Measurements from ENCODE around the gene TMOD1. TPM values are rescaled to one million over a fixed set of nuclear protein-coding genes. Genes with fewer than 3 reads are reported as not detected.

The TMOD1 gene
- total RNA-seq, 1 experiment from 2014 or later, result 1.0 TPM

DNA sequence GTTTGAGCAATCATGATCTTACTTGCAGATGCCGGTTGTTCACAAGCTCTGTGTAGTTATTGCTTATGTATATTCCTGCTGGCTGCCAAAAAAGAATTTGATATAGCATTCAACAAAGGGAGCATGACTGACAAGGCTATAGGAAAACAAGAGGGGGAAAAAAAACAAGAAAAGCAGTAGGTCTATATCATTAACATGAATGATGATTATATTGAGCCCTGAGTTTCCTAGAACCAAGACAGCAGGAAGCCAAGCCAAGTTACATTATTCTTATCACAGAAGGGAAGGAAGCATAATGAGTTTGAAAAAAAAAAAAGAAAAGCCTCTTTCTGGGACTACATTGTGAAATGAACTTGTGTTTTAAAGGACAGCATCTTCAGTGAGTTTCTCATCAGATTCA is 90.7 kb downstream of the TMOD1 start:
- H3K9me3 Mint-ChIP-seq, result peaks cover 9% of the 10 kb centered on the region
- POLR2A ChIA-PET, result no interaction called here
- H3K4me3 Mint-ChIP-seq, result no peak overlapping the region
- H3K36me3 Mint-ChIP-seq, result peaks cover 9% of the 10 kb centered on the region
- H3K4me1 Mint-ChIP-seq, result peaks cover 8% of the 10 kb centered on the region
- TF ChIP-seq ZNF138 (CRISPR knock-in tag; conservative IDR thresholded peaks at IDR 0.05) (no peak), HMGA2 (CRISPR knock-in tag; IDR thresholded peaks at IDR 0.05) (no peak)
- H3K27me3 Mint-ChIP-seq (ENCODE audit: low read depth), result no peaks in the 10 kb centered on the region
- no peak overlapping the region for H3K27ac Mint-ChIP-seq
- DNase-seq (ENCODE audit: low spot score) (no peak), ATAC-seq (no peak)
- CTCF ChIA-PET, result interaction anchor here (1.6 kb wide), 1 partner anchor 118 kb away, joined by 4 read pairs; no protein-coding TSS in a partner anchor

DNA sequence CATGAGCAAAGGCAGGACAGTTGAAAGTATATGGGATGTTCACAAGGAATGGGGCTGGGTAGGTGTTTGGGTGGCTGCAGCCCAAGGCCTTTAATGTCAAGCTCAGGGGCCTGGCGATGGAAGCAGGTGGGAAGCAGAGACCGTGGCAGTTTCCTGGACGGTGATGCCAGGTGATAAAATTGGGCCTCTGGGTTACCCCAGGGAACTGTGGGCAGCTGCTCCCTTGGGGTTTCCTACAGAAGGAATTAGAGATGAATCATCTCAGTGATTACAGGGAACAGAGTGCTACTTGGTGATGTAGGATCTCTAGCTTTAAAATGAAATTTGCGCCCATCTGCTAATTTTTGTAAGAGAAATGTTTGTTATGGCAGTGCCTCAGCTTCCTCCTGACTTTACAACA is 92.5 kb downstream of the TMOD1 start:
- ChIA-PET POLR2A (no interaction called here), CTCF (interaction anchor here (0.8 to 2.6 kb wide), 8 partner anchors 66 to 737 kb away, joined by 3 to 13 read pairs (median 3); partner anchors contain the start of gene TMOD1)
- H3K9me3 Mint-ChIP-seq, result no peaks in the 10 kb centered on the region
- ATAC-seq (no peak), DNase-seq (ENCODE audit: low spot score) (no peak)
- H3K27me3 Mint-ChIP-seq (ENCODE audit: low read depth), result no peaks in the 10 kb centered on the region
- TF ChIP-seq ZBTB21 (CRISPR knock-in tag; IDR thresholded peaks at IDR 0.05; ENCODE audit: borderline replicate concordance) (no peak), HMGXB4 (CRISPR knock-in tag; IDR thresholded peaks at IDR 0.05) (no peak), ZNF232 (CRISPR knock-in tag; IDR thresholded peaks at IDR 0.05) (no peak), TEAD4 (CRISPR knock-in tag; IDR thresholded peaks at IDR 0.05) (no peak), SMAD3 (CRISPR knock-in tag; IDR thresholded peaks at IDR 0.05; ENCODE audit: borderline replicate concordance) (no peak), HMGA2 (CRISPR knock-in tag; IDR thresholded peaks at IDR 0.05) (no peak), RORB (CRISPR knock-in tag; IDR thresholded peaks at IDR 0.05) (no peak), FOXK1 (CRISPR knock-in tag; IDR thresholded peaks at IDR 0.05) (no peak), ZNF138 (CRISPR knock-in tag; conservative IDR thresholded peaks at IDR 0.05) (no peak), IRF2 (CRISPR knock-in tag; IDR thresholded peaks at IDR 0.05; ENCODE audit: borderline replicate concordance, low read depth) (no peak)
- TF ChIP-seq, protein P1, sequence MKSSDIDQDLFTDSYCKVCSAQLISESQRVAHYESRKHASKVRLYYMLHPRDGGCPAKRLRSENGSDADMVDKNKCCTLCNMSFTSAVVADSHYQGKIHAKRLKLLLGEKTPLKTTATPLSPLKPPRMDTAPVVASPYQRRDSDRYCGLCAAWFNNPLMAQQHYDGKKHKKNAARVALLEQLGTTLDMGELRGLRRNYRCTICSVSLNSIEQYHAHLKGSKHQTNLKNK (CRISPR knock-in tag; IDR thresholded peaks at IDR 0.05), result no peak
- TF ChIP-seq, protein P2, sequence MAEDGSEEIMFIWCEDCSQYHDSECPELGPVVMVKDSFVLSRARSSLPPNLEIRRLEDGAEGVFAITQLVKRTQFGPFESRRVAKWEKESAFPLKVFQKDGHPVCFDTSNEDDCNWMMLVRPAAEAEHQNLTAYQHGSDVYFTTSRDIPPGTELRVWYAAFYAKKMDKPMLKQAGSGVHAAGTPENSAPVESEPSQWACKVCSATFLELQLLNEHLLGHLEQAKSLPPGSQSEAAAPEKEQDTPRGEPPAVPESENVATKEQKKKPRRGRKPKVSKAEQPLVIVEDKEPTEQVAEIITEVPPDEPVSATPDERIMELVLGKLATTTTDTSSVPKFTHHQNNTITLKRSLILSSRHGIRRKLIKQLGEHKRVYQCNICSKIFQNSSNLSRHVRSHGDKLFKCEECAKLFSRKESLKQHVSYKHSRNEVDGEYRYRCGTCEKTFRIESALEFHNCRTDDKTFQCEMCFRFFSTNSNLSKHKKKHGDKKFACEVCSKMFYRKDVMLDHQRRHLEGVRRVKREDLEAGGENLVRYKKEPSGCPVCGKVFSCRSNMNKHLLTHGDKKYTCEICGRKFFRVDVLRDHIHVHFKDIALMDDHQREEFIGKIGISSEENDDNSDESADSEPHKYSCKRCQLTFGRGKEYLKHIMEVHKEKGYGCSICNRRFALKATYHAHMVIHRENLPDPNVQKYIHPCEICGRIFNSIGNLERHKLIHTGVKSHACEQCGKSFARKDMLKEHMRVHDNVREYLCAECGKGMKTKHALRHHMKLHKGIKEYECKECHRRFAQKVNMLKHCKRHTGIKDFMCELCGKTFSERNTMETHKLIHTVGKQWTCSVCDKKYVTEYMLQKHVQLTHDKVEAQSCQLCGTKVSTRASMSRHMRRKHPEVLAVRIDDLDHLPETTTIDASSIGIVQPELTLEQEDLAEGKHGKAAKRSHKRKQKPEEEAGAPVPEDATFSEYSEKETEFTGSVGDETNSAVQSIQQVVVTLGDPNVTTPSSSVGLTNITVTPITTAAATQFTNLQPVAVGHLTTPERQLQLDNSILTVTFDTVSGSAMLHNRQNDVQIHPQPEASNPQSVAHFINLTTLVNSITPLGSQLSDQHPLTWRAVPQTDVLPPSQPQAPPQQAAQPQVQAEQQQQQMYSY (CRISPR knock-in tag; IDR thresholded peaks at IDR 0.05), result no peak
- TF ChIP-seq, protein P3, sequence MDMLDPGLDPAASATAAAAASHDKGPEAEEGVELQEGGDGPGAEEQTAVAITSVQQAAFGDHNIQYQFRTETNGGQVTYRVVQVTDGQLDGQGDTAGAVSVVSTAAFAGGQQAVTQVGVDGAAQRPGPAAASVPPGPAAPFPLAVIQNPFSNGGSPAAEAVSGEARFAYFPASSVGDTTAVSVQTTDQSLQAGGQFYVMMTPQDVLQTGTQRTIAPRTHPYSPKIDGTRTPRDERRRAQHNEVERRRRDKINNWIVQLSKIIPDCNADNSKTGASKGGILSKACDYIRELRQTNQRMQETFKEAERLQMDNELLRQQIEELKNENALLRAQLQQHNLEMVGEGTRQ (CRISPR knock-in tag; IDR thresholded peaks at IDR 0.05), result no peak
- TF ChIP-seq, protein P4, sequence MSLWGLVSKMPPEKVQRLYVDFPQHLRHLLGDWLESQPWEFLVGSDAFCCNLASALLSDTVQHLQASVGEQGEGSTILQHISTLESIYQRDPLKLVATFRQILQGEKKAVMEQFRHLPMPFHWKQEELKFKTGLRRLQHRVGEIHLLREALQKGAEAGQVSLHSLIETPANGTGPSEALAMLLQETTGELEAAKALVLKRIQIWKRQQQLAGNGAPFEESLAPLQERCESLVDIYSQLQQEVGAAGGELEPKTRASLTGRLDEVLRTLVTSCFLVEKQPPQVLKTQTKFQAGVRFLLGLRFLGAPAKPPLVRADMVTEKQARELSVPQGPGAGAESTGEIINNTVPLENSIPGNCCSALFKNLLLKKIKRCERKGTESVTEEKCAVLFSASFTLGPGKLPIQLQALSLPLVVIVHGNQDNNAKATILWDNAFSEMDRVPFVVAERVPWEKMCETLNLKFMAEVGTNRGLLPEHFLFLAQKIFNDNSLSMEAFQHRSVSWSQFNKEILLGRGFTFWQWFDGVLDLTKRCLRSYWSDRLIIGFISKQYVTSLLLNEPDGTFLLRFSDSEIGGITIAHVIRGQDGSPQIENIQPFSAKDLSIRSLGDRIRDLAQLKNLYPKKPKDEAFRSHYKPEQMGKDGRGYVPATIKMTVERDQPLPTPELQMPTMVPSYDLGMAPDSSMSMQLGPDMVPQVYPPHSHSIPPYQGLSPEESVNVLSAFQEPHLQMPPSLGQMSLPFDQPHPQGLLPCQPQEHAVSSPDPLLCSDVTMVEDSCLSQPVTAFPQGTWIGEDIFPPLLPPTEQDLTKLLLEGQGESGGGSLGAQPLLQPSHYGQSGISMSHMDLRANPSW (CRISPR knock-in tag; conservative IDR thresholded peaks at IDR 0.05; ENCODE audit: low read depth), result no peak
- TF ChIP-seq, protein P5, sequence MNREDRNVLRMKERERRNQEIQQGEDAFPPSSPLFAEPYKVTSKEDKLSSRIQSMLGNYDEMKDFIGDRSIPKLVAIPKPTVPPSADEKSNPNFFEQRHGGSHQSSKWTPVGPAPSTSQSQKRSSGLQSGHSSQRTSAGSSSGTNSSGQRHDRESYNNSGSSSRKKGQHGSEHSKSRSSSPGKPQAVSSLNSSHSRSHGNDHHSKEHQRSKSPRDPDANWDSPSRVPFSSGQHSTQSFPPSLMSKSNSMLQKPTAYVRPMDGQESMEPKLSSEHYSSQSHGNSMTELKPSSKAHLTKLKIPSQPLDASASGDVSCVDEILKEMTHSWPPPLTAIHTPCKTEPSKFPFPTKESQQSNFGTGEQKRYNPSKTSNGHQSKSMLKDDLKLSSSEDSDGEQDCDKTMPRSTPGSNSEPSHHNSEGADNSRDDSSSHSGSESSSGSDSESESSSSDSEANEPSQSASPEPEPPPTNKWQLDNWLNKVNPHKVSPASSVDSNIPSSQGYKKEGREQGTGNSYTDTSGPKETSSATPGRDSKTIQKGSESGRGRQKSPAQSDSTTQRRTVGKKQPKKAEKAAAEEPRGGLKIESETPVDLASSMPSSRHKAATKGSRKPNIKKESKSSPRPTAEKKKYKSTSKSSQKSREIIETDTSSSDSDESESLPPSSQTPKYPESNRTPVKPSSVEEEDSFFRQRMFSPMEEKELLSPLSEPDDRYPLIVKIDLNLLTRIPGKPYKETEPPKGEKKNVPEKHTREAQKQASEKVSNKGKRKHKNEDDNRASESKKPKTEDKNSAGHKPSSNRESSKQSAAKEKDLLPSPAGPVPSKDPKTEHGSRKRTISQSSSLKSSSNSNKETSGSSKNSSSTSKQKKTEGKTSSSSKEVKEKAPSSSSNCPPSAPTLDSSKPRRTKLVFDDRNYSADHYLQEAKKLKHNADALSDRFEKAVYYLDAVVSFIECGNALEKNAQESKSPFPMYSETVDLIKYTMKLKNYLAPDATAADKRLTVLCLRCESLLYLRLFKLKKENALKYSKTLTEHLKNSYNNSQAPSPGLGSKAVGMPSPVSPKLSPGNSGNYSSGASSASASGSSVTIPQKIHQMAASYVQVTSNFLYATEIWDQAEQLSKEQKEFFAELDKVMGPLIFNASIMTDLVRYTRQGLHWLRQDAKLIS (CRISPR knock-in tag; IDR thresholded peaks at IDR 0.05; ENCODE audit: borderline replicate concordance), result no peak
- H3K4me1 Mint-ChIP-seq, result peaks cover 12% of the 10 kb centered on the region
- no peak overlapping the region for H3K27ac Mint-ChIP-seq
- H3K36me3 Mint-ChIP-seq, result no peaks in the 10 kb centered on the region
- no peak overlapping the region for H3K4me3 Mint-ChIP-seq

Measured in WTC11 (cell line).